Karpas-422 (cell line): ENCODE measurements around the gene GUCA2A. TPM values are rescaled to one million over a fixed set of nuclear protein-coding genes. Genes with fewer than 3 reads are reported as not detected.

Source experiments
- DNase-seq: peaks from one replicate; pipeline ENCODE4 v3.0.0-alpha.2; 2015
- H2AFZ ChIP-seq: fragments of 200-600 bp; sonication (generic); 2 replicates; pipeline ENCODE4 v1.6.1; 2014; ENCODE audit warnings: antibody characterized with exemption, low read length, mixed read lengths
- H3K27ac ChIP-seq: fragments of 200-600 bp; sonication (generic); 2 replicates; pipeline ENCODE4 v1.5.1; 2014; ENCODE audit warnings: mild to moderate bottlenecking, low read length, moderate library complexity
- H3K27me3 ChIP-seq: fragments of 200-600 bp; sonication (generic); 2 replicates; pipeline ENCODE4 v1.6.1; 2014; ENCODE audit warnings: low read length, mixed read lengths
- H3K36me3 ChIP-seq: fragments of 200-600 bp; sonication (generic); 2 replicates; pipeline ENCODE4 v1.6.1; 2014; ENCODE audit warnings: low read length, mixed read lengths; ENCODE audit not compliant: insufficient read depth
- H3K4me1 ChIP-seq: fragments of 200-600 bp; sonication (generic); 2 replicates; pipeline ENCODE4 v1.6.1; 2014; ENCODE audit warnings: mild to moderate bottlenecking, low read length, mixed read lengths
- H3K4me2 ChIP-seq: fragments of 200-600 bp; sonication (generic); 2 replicates; pipeline ENCODE4 v1.6.1; 2014; ENCODE audit warnings: low read length, low read depth, mild to moderate bottlenecking; ENCODE audit not compliant: poor library complexity, severe bottlenecking
- H3K4me3 ChIP-seq: fragments of 200-600 bp; sonication (generic); 2 replicates; pipeline ENCODE4 v1.5.1; 2014; ENCODE audit warnings: mild to moderate bottlenecking, antibody characterized with exemption, low read length, mixed read lengths
- H3K79me2 ChIP-seq: fragments of 200-600 bp; sonication (generic); 2 replicates; pipeline ENCODE4 v1.6.1; 2014; ENCODE audit warnings: mild to moderate bottlenecking, low read length, mixed read lengths
- H3K9ac ChIP-seq: fragments of 200-600 bp; sonication (generic); 2 replicates; pipeline ENCODE4 v1.6.0; 2014; ENCODE audit warnings: low read length
- H3K9me2 ChIP-seq: fragments of 200-600 bp; sonication (generic), shearing (Covaris generic); replicated peaks from 2 replicates; pipeline ENCODE4 v1.6.0; 2014; ENCODE audit warnings: mild to moderate bottlenecking, low read length, moderate library complexity; ENCODE audit not compliant: insufficient read depth
- H3K9me3 ChIP-seq: fragments of 300-700, 200-600 bp; sonication (generic); 2 replicates; pipeline ENCODE4 v1.6.1; 2014; ENCODE audit warnings: low read length, mixed read lengths
- H4K20me1 ChIP-seq: fragments of 200-600 bp; sonication (generic); 2 replicates; pipeline ENCODE4 v1.6.1; 2014; ENCODE audit warnings: mild to moderate bottlenecking, antibody characterized with exemption, low read length, low read depth; ENCODE audit not compliant: insufficient read depth
- total RNA-seq: library from RNA; depleted of rRNA; stranded (reverse); fragments of >200 nt; shearing (Covaris generic); gene quantifications from 2 replicates; pipeline ENCODE4 v1.2.3, GENCODE V29; 2014; ENCODE audit warnings: low replicate concordance

GUCA2A gene
- total RNA-seq, 1 experiment from 2014 or later: not detected

GRCh38 chr1:42183210-42183956, 18.8 kb upstream of the GUCA2A start:
- Histone ChIP-seq H3K36me3 (peaks cover 3% of the 10 kb centered on the region; the same call in 1 of the 2 replicates), H3K27ac (no peak overlapping the region), H3K4me2 (no peak overlapping the region), H3K4me3 (no peak overlapping the region), H3K9me2 (no peaks in the 10 kb centered on the region), H3K4me1 (no peaks in the 10 kb centered on the region; the same call in 1 of the 2 replicates), H3K27me3 (no peaks in the 10 kb centered on the region), H4K20me1 (no peaks in the 10 kb centered on the region), H3K9ac (no peak overlapping the region), H3K79me2 (no peaks in the 10 kb centered on the region), H3K9me3 (no peaks in the 10 kb centered on the region), H2AFZ (no peak overlapping the region)
- DNase-seq: no peak

DNA sequence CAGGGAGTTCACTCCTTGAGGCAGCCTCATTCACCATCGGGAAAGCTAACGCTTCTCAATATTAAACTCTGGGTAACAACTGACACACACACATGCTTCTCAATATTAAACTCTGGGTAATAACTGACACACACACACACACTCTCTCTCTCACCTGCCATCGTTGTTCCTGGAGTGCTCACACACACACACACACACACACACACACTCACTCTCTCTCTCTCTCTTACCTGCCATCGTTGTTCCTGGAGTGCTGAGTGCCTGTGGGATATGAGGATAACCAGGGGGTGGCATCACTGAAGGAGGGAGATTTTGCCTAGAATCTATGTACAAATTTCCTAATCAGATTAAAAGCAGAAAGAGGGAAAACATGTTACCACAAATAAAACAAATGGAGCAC, 17.1 kb upstream of the GUCA2A start:
- Histone ChIP-seq H4K20me1 (no peaks in the 10 kb centered on the region), H3K36me3 (no peaks in the 10 kb centered on the region), H3K9ac (no peak overlapping the region), H3K9me2 (no peaks in the 10 kb centered on the region), H3K79me2 (no peaks in the 10 kb centered on the region), H3K4me2 (no peak overlapping the region), H2AFZ (no peak overlapping the region), H3K27ac (no peak overlapping the region), H3K9me3 (no peaks in the 10 kb centered on the region), H3K4me1 (no peaks in the 10 kb centered on the region; the same call in 1 of the 2 replicates), H3K27me3 (no peaks in the 10 kb centered on the region), H3K4me3 (no peak overlapping the region)
- DNase-seq: no peak

- Histone ChIP-seq H3K27ac (no peak overlapping the region), H2AFZ (no peak overlapping the region), H3K4me1 (no peaks in the 10 kb centered on the region; the same call in 1 of the 2 replicates), H3K27me3 (no peaks in the 10 kb centered on the region), H4K20me1 (no peaks in the 10 kb centered on the region), H3K79me2 (no peaks in the 10 kb centered on the region), H3K9me3 (no peaks in the 10 kb centered on the region), H3K9me2 (no peaks in the 10 kb centered on the region), H3K9ac (no peak overlapping the region), H3K36me3 (no peaks in the 10 kb centered on the region), H3K4me2 (no peak overlapping the region), H3K4me3 (no peak overlapping the region)
- DNase-seq: no peak
Observed at GRCh38 chr1:42179900-42180329, 15.4 kb upstream of the GUCA2A start.

- Histone ChIP-seq H3K27ac (no peak overlapping the region), H3K4me2 (no peak overlapping the region), H3K36me3 (no peaks in the 10 kb centered on the region), H3K9me2 (no peaks in the 10 kb centered on the region), H4K20me1 (no peaks in the 10 kb centered on the region), H3K79me2 (no peaks in the 10 kb centered on the region), H3K9ac (no peak overlapping the region), H3K27me3 (no peaks in the 10 kb centered on the region), H3K4me3 (no peak overlapping the region), H3K4me1 (no peaks in the 10 kb centered on the region; the same call in 1 of the 2 replicates), H2AFZ (no peak overlapping the region), H3K9me3 (no peaks in the 10 kb centered on the region)
- DNase-seq: no peak
Observed at GRCh38 chr1:42179275-42179674, 14.7 kb upstream of the GUCA2A start.

DNA sequence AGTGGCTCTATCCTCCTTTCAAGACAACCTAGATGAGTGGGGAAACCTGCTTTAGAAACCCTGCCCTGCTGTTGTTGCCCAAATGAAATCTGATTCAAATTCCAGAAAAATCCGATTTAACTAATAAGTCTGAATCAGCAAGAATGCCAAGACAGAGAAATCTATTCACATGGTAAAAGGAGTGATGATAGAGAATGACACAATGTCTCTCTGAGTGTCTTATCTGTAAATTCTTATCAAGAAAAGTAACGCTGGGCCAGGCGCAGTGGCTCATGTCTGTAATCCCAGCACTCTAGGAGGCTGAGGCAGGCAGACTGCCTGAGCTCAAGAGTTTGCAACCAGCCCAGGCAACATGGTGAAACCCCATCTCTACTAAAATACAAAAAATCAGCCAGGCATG, 13.7 kb upstream of the GUCA2A start:
- Histone ChIP-seq H3K36me3 (no peaks in the 10 kb centered on the region), H3K9me2 (no peaks in the 10 kb centered on the region), H3K79me2 (no peaks in the 10 kb centered on the region), H3K4me3 (no peak overlapping the region), H2AFZ (no peak overlapping the region), H3K27me3 (no peaks in the 10 kb centered on the region), H3K27ac (no peak overlapping the region), H3K9me3 (no peaks in the 10 kb centered on the region), H3K4me2 (no peak overlapping the region), H3K9ac (no peak overlapping the region), H3K4me1 (no peaks in the 10 kb centered on the region; the same call in 1 of the 2 replicates), H4K20me1 (no peaks in the 10 kb centered on the region)
- no peak for DNase-seq

GRCh38 chr1:42177541-42177981, 13.0 kb upstream of the GUCA2A start:
- Histone ChIP-seq H3K4me3 (no peak overlapping the region), H3K9ac (no peak overlapping the region), H3K9me2 (no peaks in the 10 kb centered on the region), H3K36me3 (no peaks in the 10 kb centered on the region), H4K20me1 (0 out of 2 replicates have a peak, but pooled peaks cover 5% of the 10 kb centered on the region), H3K4me2 (no peak overlapping the region), H2AFZ (no peak overlapping the region), H3K27ac (no peak overlapping the region), H3K27me3 (no peaks in the 10 kb centered on the region), H3K79me2 (no peaks in the 10 kb centered on the region), H3K9me3 (no peaks in the 10 kb centered on the region), H3K4me1 (no peaks in the 10 kb centered on the region; the same call in 1 of the 2 replicates)
- DNase-seq: no peak

DNA sequence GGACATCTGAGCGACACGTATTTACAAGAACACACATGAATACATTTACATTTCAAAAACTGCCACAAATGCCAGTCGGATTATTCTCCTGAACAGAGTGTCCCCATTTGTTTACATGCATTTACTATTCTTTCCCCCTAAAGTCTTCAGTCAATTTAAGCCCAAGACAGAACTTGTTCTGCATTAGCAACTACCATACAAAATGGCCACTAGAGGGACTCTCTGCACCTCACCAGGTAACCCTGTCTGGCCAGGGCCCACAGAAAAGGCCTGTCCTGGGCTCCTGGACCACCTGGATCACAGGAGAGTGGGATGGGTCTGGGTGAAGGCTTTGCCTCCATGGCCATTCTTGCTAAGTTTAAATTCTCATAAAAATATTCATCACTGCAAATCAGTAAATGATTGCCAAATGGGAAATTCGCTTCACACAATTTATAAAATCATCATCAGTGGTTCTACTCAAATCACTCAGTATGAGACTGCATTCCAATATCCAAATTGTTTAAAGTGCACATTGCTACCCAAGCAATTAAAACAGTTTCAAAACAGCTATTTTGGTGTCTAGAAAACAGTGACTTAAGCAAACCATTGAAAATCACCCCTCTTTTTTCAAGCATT, 12.5 kb upstream of the GUCA2A start:
- Histone ChIP-seq H4K20me1 (0 out of 2 replicates have a peak, but pooled peaks cover 5% of the 10 kb centered on the region), H3K4me1 (no peaks in the 10 kb centered on the region; the same call in 1 of the 2 replicates), H3K79me2 (no peaks in the 10 kb centered on the region), H2AFZ (no peak overlapping the region), H3K9me2 (no peaks in the 10 kb centered on the region), H3K36me3 (no peaks in the 10 kb centered on the region), H3K4me2 (no peak overlapping the region), H3K9me3 (no peaks in the 10 kb centered on the region), H3K27ac (no peak overlapping the region), H3K4me3 (no peak overlapping the region), H3K9ac (no peak overlapping the region), H3K27me3 (no peaks in the 10 kb centered on the region)
- peak; percentile 81 for DNase-seq

GRCh38 chr1:42175314-42176054, 10.9 kb upstream of the GUCA2A start:
- DNase-seq: no peak
- 0 out of 2 replicates have a peak, but pooled peaks cover 5% of the 10 kb centered on the region for H4K20me1 ChIP-seq
- no peak overlapping the region for H3K9ac ChIP-seq

More at GRCh38 chr1:42175314-42176054, 10.9 kb upstream of the GUCA2A start:
- no peak overlapping the region for H2AFZ ChIP-seq
- H3K27me3 ChIP-seq: no peaks in the 10 kb centered on the region
- no peaks in the 10 kb centered on the region; the same call in 1 of the 2 replicates for H3K4me1 ChIP-seq
- H3K4me2 ChIP-seq: no peak overlapping the region
- no peak overlapping the region for H3K27ac ChIP-seq
- H3K9me3 ChIP-seq: no peaks in the 10 kb centered on the region
- no peaks in the 10 kb centered on the region for H3K36me3 ChIP-seq
- no peaks in the 10 kb centered on the region for H3K79me2 ChIP-seq
- no peak overlapping the region for H3K4me3 ChIP-seq
- H3K9me2 ChIP-seq: no peaks in the 10 kb centered on the region
